Colonic mucosa (tissue), 4 donors: ENCODE data around the gene RYR3. TPM values are rescaled to one million over a fixed set of nuclear protein-coding genes. Genes with fewer than 3 reads are reported as not detected.

Experiments
- DNase-seq: peaks from one replicate; pipeline ENCODE4 v3.0.0-alpha.2; 2020
- H3K27ac ChIP-seq: fragments of 200-600 bp; one replicate; pipeline ENCODE4 v1.8.0; 2021
- H3K27me3 ChIP-seq: fragments of 200-600 bp; one replicate; pipeline ENCODE4 v1.8.0; 2021
- H3K36me3 ChIP-seq: fragments of 200-600 bp; one replicate; pipeline ENCODE4 v1.8.0; 2021
- H3K4me1 ChIP-seq: fragments of 200-600 bp; one replicate; pipeline ENCODE4 v1.8.0; 2021; ENCODE audit warnings: mild to moderate bottlenecking
- H3K4me3 ChIP-seq: fragments of 200-600 bp; one replicate; pipeline ENCODE4 v1.8.0; 2021
- H3K9ac ChIP-seq, 2 donors: one replicate each; pipeline ENCODE4 v1.7.0; 2013; ENCODE audit warnings: control low read depth in 2 of 2, low read depth in 2 of 2, low read length in 2 of 2
- H3K9me3 ChIP-seq: fragments of 200-600 bp; one replicate; pipeline ENCODE4 v1.8.0; 2021
- intact Hi-C: fragments of 100-400 bp; cut with DNase I; formaldehyde crosslinking; loops from one replicate; pipeline ENCODE4 v1.14.1; 2022
- total RNA-seq, 2 donors: library from RNA; stranded (reverse); fragmentation: NEBNext Ultra II Directional in 1 of 2; extraction: Animal tissue kit (Norgen Biotek cat#: 25700) in 1 of 2; gene quantifications; one replicate each; pipeline ENCODE4 v1.2.1, GENCODE V29; 2021
- TF ChIP-seq, protein P1 (sequence below): fragments of 200-600 bp; IDR thresholded peaks from one replicate; pipeline ENCODE4 v1.8.0; 2022; ENCODE audit warnings: antibody characterized with exemption, mild to moderate bottlenecking
- donor health status: healthy.
- donor health status: DM: no; HTN: no; CAD: no.
- donor health status: DM: no; HTN: no; CAD: no.

Gene RYR3
- total RNA-seq, 2 donors from 2014 or later = 0.17 to 1.1 TPM

DNA sequence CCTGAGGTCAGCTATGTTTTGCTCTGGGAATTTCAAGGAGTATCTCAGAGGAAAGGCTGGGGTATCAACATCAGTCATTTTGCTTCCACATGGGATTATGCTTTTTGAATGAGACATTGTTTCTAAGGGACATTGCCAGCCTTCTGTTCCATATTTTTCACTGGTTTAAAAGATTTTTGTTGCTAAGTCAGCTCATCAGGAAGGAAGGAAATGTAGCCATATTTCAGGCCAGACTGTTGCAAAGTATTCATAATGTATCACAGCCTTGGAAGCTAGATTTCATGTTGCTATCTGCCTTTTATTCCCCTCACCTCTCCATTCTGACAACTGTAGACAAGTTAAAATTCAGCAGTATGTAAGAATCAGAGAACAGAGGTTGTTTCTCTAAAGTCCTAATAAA, 596.6 kb downstream of the RYR3 start:
- Histone ChIP-seq H3K27ac (no peak overlapping the region), H3K4me3 (no peak overlapping the region), H3K9me3 (no peaks in the 10 kb centered on the region), H3K36me3 (no peaks in the 10 kb centered on the region), H3K4me1 (no peaks in the 10 kb centered on the region), H3K27me3 (no peaks in the 10 kb centered on the region), H3K9ac (no peak overlapping the region)
- TF ChIP-seq, protein P1, sequence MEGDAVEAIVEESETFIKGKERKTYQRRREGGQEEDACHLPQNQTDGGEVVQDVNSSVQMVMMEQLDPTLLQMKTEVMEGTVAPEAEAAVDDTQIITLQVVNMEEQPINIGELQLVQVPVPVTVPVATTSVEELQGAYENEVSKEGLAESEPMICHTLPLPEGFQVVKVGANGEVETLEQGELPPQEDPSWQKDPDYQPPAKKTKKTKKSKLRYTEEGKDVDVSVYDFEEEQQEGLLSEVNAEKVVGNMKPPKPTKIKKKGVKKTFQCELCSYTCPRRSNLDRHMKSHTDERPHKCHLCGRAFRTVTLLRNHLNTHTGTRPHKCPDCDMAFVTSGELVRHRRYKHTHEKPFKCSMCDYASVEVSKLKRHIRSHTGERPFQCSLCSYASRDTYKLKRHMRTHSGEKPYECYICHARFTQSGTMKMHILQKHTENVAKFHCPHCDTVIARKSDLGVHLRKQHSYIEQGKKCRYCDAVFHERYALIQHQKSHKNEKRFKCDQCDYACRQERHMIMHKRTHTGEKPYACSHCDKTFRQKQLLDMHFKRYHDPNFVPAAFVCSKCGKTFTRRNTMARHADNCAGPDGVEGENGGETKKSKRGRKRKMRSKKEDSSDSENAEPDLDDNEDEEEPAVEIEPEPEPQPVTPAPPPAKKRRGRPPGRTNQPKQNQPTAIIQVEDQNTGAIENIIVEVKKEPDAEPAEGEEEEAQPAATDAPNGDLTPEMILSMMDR = no peak
- intact Hi-C loops = no loop called here
- no peak for DNase-seq

DNA sequence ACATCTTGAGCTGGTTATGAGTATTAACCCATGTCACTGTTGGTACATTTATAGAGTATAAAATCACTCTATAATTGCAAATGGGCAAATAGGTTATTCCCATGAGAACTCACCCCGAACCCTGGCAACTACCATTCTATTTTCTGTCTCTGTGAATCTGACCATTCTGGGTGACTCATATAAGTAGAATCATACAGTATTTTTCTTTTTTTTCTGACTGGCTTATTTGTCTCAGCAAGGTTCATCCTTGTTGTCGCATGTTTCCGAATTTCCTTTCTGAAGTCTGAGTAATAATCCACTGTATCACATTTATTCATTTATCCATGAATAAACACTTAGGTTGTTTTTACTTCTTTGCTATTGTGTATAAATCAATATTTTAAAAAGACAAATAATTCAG, 597.6 kb downstream of the RYR3 start:
- no peaks in the 10 kb centered on the region for H3K9me3 ChIP-seq
- no peaks in the 10 kb centered on the region for H3K27me3 ChIP-seq
- no peaks in the 10 kb centered on the region for H3K4me1 ChIP-seq
- DNase-seq = no peak
- no peak overlapping the region for H3K9ac ChIP-seq
- H3K27ac ChIP-seq = no peak overlapping the region
- TF ChIP-seq, protein P1 = no peak
- no peak overlapping the region for H3K4me3 ChIP-seq
- intact Hi-C loops = no loop called here
- no peaks in the 10 kb centered on the region for H3K36me3 ChIP-seq

DNA sequence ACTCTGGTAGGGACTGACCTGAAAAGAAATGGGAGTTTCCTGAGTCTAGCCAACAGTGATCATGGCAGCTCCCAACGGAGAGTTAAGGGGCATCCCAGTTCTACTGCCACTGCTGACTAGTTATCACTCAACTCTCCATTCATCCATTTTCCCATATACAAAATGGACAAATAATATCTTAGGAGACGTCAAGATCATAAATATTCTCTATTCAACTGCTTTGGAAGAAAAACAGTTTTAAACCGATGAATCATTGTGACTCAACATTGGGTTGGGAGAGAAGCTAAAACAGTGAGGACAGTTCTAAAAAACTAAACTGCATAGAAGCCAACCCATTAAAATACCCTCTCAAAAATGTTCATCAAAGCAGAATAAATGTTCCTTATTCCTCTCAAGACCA, 600.0 kb downstream of the RYR3 start:
- Histone ChIP-seq H3K36me3 (no peaks in the 10 kb centered on the region), H3K27me3 (no peaks in the 10 kb centered on the region), H3K9me3 (no peaks in the 10 kb centered on the region), H3K4me1 (no peaks in the 10 kb centered on the region), H3K27ac (no peak overlapping the region), H3K4me3 (no peak overlapping the region), H3K9ac (no peak overlapping the region)
- TF ChIP-seq, protein P1 = no peak
- DNase-seq = no peak
- intact Hi-C loops = no loop called here

DNA sequence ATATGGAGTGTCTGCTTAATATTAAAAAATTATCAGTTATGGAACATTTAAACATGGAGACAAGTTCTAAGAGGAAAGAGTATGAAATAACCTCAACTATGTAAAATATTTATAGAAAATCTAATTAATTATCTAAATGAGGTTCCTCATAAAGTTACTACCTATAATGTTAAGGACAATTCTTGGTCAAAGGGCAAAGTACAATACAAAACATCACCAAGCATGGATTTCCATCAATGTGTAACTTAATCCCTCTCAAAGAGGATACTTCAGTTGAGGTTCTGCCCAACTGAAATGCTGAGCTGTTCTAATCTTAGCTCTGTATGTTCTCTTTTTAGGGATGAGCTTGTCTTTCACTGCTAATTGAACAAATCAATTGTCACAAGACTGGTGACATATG, 601.6 kb downstream of the RYR3 start:
- H3K9me3 ChIP-seq = no peaks in the 10 kb centered on the region
- H3K4me3 ChIP-seq = no peak overlapping the region
- no peaks in the 10 kb centered on the region for H3K27me3 ChIP-seq
- no peak overlapping the region for H3K9ac ChIP-seq
- H3K27ac ChIP-seq = no peak overlapping the region
- intact Hi-C loops = no loop called here
- no peaks in the 10 kb centered on the region for H3K4me1 ChIP-seq
- DNase-seq = no peak
- TF ChIP-seq, protein P1 = no peak
- no peaks in the 10 kb centered on the region for H3K36me3 ChIP-seq

DNA sequence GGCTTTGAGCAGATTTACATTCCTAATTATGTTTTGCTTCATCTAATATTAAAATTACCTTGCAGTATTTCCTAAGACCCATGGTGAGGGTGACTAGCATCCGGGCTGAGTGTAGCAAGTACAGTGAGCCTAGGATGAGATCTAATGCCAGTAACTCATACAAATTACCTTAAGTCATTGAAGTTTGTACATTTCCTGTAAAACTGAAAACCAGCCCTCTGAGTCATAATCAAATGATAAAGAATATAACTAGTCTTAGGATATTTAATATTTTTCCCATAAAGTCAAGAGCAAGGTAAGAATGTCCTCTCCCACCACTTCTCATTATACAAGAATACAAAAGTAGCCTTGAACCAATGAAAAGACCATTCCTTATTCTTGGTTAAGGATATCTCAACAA, 602.7 kb downstream of the RYR3 start:
- Histone ChIP-seq H3K27ac (no peak overlapping the region), H3K9me3 (no peaks in the 10 kb centered on the region), H3K4me1 (no peaks in the 10 kb centered on the region), H3K4me3 (no peak overlapping the region), H3K9ac (no peak overlapping the region), H3K27me3 (no peaks in the 10 kb centered on the region), H3K36me3 (no peaks in the 10 kb centered on the region)
- no peak for DNase-seq
- TF ChIP-seq, protein P1 = no peak
- intact Hi-C loops = no loop called here

Other genes starting within 250 kb of the RYR3 start
- gene FMN1, start 116.3 kb upstream of the RYR3 start, total RNA-seq = 10 to 100 TPM; 23.5 to 32.0 TPM